ENCODE measurements around the gene ZC3H7A. TPM values are rescaled to one million over a fixed set of nuclear protein-coding genes. Genes with fewer than 3 reads are reported as not detected.

ZC3H7A gene
- total and polyA plus RNA-seq, 2 of the 13 experiments (the other 11 are each of a cell fraction or from before 2014, with no cell fraction given), result 29.2 to 36.8 TPM

DNA sequence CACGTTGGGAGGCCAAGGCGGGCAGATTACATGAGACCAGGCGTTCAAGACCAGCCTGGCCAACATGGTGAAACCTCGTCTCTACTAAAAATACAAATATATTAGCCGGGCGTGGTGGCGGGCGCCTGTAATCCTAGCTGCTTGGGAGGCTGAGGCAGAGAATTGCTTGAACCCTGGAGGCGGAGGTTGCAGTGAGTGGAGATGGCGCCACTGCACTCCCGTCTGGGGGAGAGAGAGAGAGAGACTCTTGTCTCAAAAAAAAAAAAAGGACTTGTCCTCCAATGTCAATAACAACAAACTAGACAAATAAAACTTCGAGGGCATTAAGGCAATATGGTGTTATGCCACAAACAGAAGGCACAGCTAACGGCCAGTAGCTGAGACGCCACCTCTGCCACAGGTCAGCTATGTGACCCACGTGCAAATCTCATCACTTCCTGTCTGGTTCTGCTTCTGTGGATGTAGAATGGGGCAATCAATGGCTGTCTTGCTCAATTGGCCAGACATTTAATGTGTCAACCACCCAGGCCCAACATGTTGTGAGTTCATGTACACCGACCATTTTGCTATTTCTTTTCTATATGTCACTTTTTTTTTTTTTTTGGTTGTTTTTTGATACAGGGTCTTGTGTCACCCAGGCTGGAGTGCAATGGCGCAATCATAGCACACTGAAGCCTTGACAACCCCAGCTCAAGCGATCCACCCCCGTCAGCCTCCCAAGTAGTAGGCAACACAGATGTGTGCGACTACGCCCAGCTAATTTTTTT lies 53.6 kb downstream of the ZC3H7A start (continued):
- TF ChIP-seq ZSCAN9 (CRISPR knock-in tag; IDR thresholded peaks at IDR 0.05; ENCODE audit: borderline replicate concordance) (peak; percentile 71; the same call in 1 of the 2 replicates), TEAD2 (CRISPR knock-in tag; IDR thresholded peaks at IDR 0.05) (no peak), ZNF468 (CRISPR knock-in tag; IDR thresholded peaks at IDR 0.05) (no peak), ZBTB7A (CRISPR knock-in tag; IDR thresholded peaks at IDR 0.05) (0 out of 2 replicates have a peak, but pooled peaks have one; percentile 54), RCOR2 (CRISPR knock-in tag; IDR thresholded peaks at IDR 0.05) (peak; percentile 90), HCFC1 (IDR thresholded peaks at IDR 0.05; ENCODE audit: low read depth, low read length) (no peak), ZFP82 (CRISPR knock-in tag; IDR thresholded peaks at IDR 0.05; ENCODE audit: borderline replicate concordance) (0 out of 2 replicates have a peak, but pooled peaks have one; percentile 24), FOXO1 (CRISPR knock-in tag; IDR thresholded peaks at IDR 0.05) (peak; percentile 73), RARG (CRISPR knock-in tag; IDR thresholded peaks at IDR 0.05; ENCODE audit: low read depth) (no peak), SRSF4 (IDR thresholded peaks at IDR 0.05; ENCODE audit: low read depth, low read length, poor library complexity, severe bottlenecking) (no peak), EHMT2 (IDR thresholded peaks at IDR 0.05; ENCODE audit: borderline replicate concordance, low read depth, low read length) (no peak; the same call in 1 of the 2 replicates), HNF4G (IDR thresholded peaks at IDR 0.05; ENCODE audit: borderline replicate concordance, low read depth, low read length) (peak; percentile 59; the same call in 1 of the 2 replicates), HNF4G (CRISPR knock-in tag; IDR thresholded peaks at IDR 0.05; ENCODE audit: borderline replicate concordance, low read depth) (no peak; the same call in 1 of the 2 replicates), KAT7 (CRISPR knock-in tag; IDR thresholded peaks at IDR 0.05; ENCODE audit: borderline replicate concordance) (0 out of 2 replicates have a peak, but pooled peaks have one; percentile 38), ZNF207 (IDR thresholded peaks at IDR 0.05; ENCODE audit: borderline replicate concordance) (no peak), NFE2L1 (CRISPR knock-in tag; IDR thresholded peaks at IDR 0.05; ENCODE audit: borderline replicate concordance) (no peak), PITX1 (CRISPR knock-in tag; IDR thresholded peaks at IDR 0.05) (peak; percentile 11; the same call in 1 of the 2 replicates), ZNF326 (CRISPR knock-in tag; IDR thresholded peaks at IDR 0.05; ENCODE audit: borderline replicate concordance) (no peak), ZNF430 (CRISPR knock-in tag; IDR thresholded peaks at IDR 0.05) (no peak), ZNF790 (CRISPR knock-in tag; IDR thresholded peaks at IDR 0.05; ENCODE audit: borderline replicate concordance) (0 out of 2 replicates have a peak, but pooled peaks have one; percentile 89), CHD4 (IDR thresholded peaks at IDR 0.05; ENCODE audit: borderline replicate concordance, low read length) (peak; percentile 39)
- TF ChIP-seq, protein P1, sequence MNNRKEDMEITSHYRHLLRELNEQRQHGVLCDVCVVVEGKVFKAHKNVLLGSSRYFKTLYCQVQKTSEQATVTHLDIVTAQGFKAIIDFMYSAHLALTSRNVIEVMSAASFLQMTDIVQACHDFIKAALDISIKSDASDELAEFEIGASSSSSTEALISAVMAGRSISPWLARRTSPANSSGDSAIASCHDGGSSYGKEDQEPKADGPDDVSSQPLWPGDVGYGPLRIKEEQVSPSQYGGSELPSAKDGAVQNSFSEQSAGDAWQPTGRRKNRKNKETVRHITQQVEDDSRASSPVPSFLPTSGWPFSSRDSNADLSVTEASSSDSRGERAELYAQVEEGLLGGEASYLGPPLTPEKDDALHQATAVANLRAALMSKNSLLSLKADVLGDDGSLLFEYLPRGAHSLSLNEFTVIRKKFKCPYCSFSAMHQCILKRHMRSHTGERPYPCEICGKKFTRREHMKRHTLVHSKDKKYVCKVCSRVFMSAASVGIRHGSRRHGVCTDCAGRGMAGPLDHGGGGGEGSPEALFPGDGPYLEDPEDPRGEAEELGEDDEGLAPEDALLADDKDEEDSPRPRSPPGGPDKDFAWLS (CRISPR knock-in tag; IDR thresholded peaks at IDR 0.05; ENCODE audit: borderline replicate concordance), result no peak
- TF ChIP-seq, protein P2, sequence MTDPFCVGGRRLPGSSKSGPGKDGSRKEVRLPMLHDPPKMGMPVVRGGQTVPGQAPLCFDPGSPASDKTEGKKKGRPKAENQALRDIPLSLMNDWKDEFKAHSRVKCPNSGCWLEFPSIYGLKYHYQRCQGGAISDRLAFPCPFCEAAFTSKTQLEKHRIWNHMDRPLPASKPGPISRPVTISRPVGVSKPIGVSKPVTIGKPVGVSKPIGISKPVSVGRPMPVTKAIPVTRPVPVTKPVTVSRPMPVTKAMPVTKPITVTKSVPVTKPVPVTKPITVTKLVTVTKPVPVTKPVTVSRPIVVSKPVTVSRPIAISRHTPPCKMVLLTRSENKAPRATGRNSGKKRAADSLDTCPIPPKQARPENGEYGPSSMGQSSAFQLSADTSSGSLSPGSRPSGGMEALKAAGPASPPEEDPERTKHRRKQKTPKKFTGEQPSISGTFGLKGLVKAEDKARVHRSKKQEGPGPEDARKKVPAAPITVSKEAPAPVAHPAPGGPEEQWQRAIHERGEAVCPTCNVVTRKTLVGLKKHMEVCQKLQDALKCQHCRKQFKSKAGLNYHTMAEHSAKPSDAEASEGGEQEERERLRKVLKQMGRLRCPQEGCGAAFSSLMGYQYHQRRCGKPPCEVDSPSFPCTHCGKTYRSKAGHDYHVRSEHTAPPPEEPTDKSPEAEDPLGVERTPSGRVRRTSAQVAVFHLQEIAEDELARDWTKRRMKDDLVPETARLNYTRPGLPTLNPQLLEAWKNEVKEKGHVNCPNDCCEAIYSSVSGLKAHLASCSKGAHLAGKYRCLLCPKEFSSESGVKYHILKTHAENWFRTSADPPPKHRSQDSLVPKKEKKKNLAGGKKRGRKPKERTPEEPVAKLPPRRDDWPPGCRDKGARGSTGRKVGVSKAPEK (CRISPR knock-in tag; IDR thresholded peaks at IDR 0.05; ENCODE audit: borderline replicate concordance), result no peak
- TF ChIP-seq, protein P3, sequence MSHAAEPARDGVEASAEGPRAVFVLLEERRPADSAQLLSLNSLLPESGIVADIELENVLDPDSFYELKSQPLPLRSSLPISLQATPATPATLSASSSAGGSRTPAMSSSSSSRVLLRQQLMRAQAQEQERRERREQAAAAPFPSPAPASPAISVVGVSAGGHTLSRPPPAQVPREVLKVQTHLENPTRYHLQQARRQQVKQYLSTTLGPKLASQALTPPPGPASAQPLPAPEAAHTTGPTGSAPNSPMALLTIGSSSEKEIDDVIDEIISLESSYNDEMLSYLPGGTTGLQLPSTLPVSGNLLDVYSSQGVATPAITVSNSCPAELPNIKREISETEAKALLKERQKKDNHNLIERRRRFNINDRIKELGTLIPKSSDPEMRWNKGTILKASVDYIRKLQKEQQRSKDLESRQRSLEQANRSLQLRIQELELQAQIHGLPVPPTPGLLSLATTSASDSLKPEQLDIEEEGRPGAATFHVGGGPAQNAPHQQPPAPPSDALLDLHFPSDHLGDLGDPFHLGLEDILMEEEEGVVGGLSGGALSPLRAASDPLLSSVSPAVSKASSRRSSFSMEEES (CRISPR knock-in tag; IDR thresholded peaks at IDR 0.05), result peak; percentile 85

Measured in HepG2 (cell line).